HG03342 (cell line): ENCODE data around the gene KLHL29.

ENCODE experiments used
- ATAC-seq: cut with Tn5 transposase; IDR thresholded peaks from one replicate; pipeline ENCODE4 v1.9.1; 2021; ENCODE audit warnings: mild to moderate bottlenecking, moderate library complexity; ENCODE audit not compliant: unreplicated experiment

The KLHL29 gene

GRCh38 chr2:23687214-23687613 lies 302.2 kb downstream of the KLHL29 start:
- no peak for ATAC-seq

- no peak for ATAC-seq
These were observed 302.7 kb downstream of the KLHL29 start for GRCh38 chr2:23687713-23688112.

GRCh38 chr2:23688486-23689130 lies 303.6 kb downstream of the KLHL29 start:
- ATAC-seq: no peak

- no peak for ATAC-seq
These were observed 304.2 kb downstream of the KLHL29 start for GRCh38 chr2:23689131-23689700.

- ATAC-seq: no peak
These were observed 304.9 kb downstream of the KLHL29 start for GRCh38 chr2:23689891-23690290.

GRCh38 chr2:23690421-23691105 lies 305.6 kb downstream of the KLHL29 start:
- ATAC-seq: no peak

- no peak for ATAC-seq
These were observed 306.1 kb downstream of the KLHL29 start for GRCh38 chr2:23691106-23691470.

GRCh38 chr2:23691565-23691964 lies 306.6 kb downstream of the KLHL29 start:
- no peak for ATAC-seq

- ATAC-seq: no peak
These were observed 307.3 kb downstream of the KLHL29 start for GRCh38 chr2:23692263-23692662.

GRCh38 chr2:23692851-23693605 lies 308.0 kb downstream of the KLHL29 start:
- ATAC-seq: no peak

- ATAC-seq: no peak
These were observed 308.6 kb downstream of the KLHL29 start for GRCh38 chr2:23693606-23693951.

GRCh38 chr2:23694058-23695045 lies 309.4 kb downstream of the KLHL29 start:
- ATAC-seq: no peak

- no peak for ATAC-seq
These were observed 310.4 kb downstream of the KLHL29 start for GRCh38 chr2:23695214-23695889.

GRCh38 chr2:23695890-23696751 lies 311.1 kb downstream of the KLHL29 start:
- no peak for ATAC-seq

GRCh38 chr2:23696752-23697045 lies 311.7 kb downstream of the KLHL29 start:
- no peak for ATAC-seq

- no peak for ATAC-seq
These were observed 312.5 kb downstream of the KLHL29 start for GRCh38 chr2:23697256-23698075.

GRCh38 chr2:23698116-23698693 lies 313.2 kb downstream of the KLHL29 start:
- ATAC-seq: no peak
